Measurements from ENCODE around the gene ENPP4.

- TF ChIP-seq ZBTB7A (tag by site-specific recombination; IDR thresholded peaks at IDR 0.05; ENCODE audit: low read depth), result no peak
- TF ChIP-seq ZBTB8A (tag by site-specific recombination; IDR thresholded peaks at IDR 0.05), result peak; percentile 30; the same call in 1 of the 2 replicates
- no peak for TF ChIP-seq CTCF (tag by site-specific recombination; IDR thresholded peaks at IDR 0.05)
- TF ChIP-seq ZBTB1 (tag by site-specific recombination; IDR thresholded peaks at IDR 0.05), result no peak
- TF ChIP-seq ZNF133 (tag by site-specific recombination; IDR thresholded peaks at IDR 0.05), result no peak
- TF ChIP-seq BCL11A (tag by site-specific recombination; IDR thresholded peaks at IDR 0.05; ENCODE audit: low read depth), result no peak
- TF ChIP-seq HOXD13 (CRISPR knock-in tag; IDR thresholded peaks at IDR 0.05; ENCODE audit: borderline replicate concordance), result no peak
- no peak for TF ChIP-seq ZNF510 (tag by site-specific recombination; IDR thresholded peaks at IDR 0.05; ENCODE audit: insufficient replicate concordance)
- TF ChIP-seq ZNF423 (tag by site-specific recombination; IDR thresholded peaks at IDR 0.05), result no peak
Observed at GRCh38 chr6:46129629-46130511, at the start of gene ENPP4.
